ENCODE data around the gene PCDHA2.
"Not testable (repeated sequence)": the region's sequence is repeated elsewhere in the genome, so short reads cannot be mapped to it uniquely, and the experiment has no call there.

PCDHA2 gene

GRCh38 chr5:140821375-140822280 lies 27.0 kb downstream of the PCDHA2 start, which contains the start of gene PCDHA5:
PCDHA5 (plus strand) TSS chr5:140821613.
- peak; percentile 41 for DNase-seq (ENCODE audit: low spot score)

- no peak for DNase-seq (ENCODE audit: low spot score)
Measured at GRCh38 chr5:140822281-140822629, 27.6 kb downstream of the PCDHA2 start.

GRCh38 chr5:140822969-140823368 lies 28.3 kb downstream of the PCDHA2 start:
- not testable (repeated sequence) for DNase-seq (ENCODE audit: low spot score)

GRCh38 chr5:140823475-140823874 lies 28.8 kb downstream of the PCDHA2 start:
- no peak for DNase-seq (ENCODE audit: low spot score)

- DNase-seq (ENCODE audit: low spot score), result no peak
Measured at GRCh38 chr5:140827704-140828361, 33.2 kb downstream of the PCDHA2 start, which contains the start of gene PCDHA6. PCDHA6 (plus strand) TSS chr5:140827960; CDS start chr5:140828092, 132 bp downstream.

GRCh38 chr5:140828362-140828737 lies 33.7 kb downstream of the PCDHA2 start:
- no peak for DNase-seq (ENCODE audit: low spot score)

- not testable (repeated sequence) for DNase-seq (ENCODE audit: low spot score)
Measured at GRCh38 chr5:140829511-140830501, 35.2 kb downstream of the PCDHA2 start.

- peak; percentile 26 for DNase-seq (ENCODE audit: low spot score)
Measured at GRCh38 chr5:140833993-140834392, 39.3 kb downstream of the PCDHA2 start, which contains the start of gene PCDHA7. PCDHA7 (plus strand) TSS chr5:140834269; CDS start chr5:140834384, 115 bp downstream.

GRCh38 chr5:140834439-140835008 lies 39.9 kb downstream of the PCDHA2 start:
- not testable (repeated sequence) for DNase-seq (ENCODE audit: low spot score)

- no peak for DNase-seq (ENCODE audit: low spot score)
Measured at GRCh38 chr5:140835622-140836510, 41.2 kb downstream of the PCDHA2 start.

GRCh38 chr5:140840978-140841962 lies 46.6 kb downstream of the PCDHA2 start, which contains the start of gene PCDHA8:
PCDHA8 (plus strand) TSS chr5:140841187; CDS start chr5:140841322, 135 bp downstream.
- DNase-seq (ENCODE audit: low spot score), result no peak

- DNase-seq (ENCODE audit: low spot score), result no peak
Measured at GRCh38 chr5:140842798-140843733, 48.4 kb downstream of the PCDHA2 start.
